EL (cell line): ENCODE results near the gene FBP2.
A peak's percentile ranks its signal among the peaks of the same experiment; 100 is the strongest.

Experiments used
- DNase-seq: peaks from one replicate; pipeline ENCODE4 v3.0.0-alpha.2; 2016

FBP2 gene

DNA sequence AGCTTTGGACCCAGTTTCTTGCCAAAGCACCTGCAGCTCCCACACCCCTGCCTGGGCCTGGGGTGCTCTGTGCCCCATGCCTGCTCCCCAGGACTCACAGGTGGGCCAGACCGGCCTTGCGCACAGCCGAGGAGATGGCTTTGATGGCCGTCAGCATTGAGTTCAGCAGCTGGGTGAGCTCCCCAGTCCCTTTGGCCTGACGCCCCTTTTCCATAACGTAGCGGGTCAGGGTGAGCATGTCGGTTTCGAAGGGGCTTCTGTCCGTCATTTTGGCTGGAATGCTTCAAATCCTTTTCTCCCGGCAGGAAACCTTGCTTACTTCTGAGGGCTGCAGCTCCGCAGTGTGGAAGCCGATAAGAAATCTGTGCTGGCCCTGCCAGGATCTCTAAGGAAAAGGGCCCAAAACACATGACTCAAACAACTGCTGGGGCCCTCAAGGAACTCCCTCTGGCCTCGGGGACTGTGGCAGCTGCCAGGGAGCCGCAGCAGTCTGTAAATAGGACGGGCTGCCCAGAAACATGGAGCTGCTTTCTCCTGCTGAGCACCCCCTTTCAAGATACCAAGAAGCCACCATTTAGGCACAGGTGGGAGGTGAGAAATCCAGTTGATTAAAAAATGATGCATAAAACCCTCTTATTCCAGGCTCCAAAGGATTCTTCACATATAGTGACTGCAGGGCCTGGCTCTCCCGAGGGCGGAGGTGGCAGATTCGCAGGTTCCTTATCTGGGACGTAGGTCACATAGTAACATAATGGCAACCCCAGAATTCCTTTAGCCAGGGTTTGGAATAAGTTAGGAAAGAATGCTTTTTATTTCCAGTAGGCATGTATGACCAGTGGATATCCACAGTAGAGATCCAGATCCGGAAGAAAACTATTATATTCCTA lies at the start of gene FBP2:
Gene FBP2 (minus strand): TSS at position 366 of the 887 bp plus-strand sequence. CDS start 98 bp downstream, at position 268.
- no peak for DNase-seq

GRCh38 chr9:94643176-94643575 lies 49.6 kb upstream of the FBP2 start:
- DNase-seq, result no peak

- DNase-seq, result no peak
Measured at GRCh38 chr9:94642501-94642900, 48.9 kb upstream of the FBP2 start.

DNA sequence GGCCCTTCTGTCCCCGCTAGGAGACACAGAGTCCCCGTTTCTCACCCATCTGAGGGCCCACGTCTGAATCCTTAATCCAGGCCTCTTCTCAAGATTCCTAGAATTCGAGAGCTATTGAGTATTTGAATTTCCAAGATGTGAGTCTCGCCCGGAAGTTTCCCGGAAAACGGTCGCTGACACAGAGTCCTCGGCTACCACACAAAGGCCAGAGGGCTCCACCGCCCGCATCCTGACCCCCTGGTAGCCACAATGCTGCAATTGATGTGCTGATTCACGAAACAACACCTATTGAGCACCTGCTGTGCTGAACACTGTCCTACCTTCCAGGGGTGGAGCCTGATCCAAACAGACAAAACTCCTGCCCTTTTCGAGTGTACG lies 46.4 kb upstream of the FBP2 start:
- no peak for DNase-seq

DNA sequence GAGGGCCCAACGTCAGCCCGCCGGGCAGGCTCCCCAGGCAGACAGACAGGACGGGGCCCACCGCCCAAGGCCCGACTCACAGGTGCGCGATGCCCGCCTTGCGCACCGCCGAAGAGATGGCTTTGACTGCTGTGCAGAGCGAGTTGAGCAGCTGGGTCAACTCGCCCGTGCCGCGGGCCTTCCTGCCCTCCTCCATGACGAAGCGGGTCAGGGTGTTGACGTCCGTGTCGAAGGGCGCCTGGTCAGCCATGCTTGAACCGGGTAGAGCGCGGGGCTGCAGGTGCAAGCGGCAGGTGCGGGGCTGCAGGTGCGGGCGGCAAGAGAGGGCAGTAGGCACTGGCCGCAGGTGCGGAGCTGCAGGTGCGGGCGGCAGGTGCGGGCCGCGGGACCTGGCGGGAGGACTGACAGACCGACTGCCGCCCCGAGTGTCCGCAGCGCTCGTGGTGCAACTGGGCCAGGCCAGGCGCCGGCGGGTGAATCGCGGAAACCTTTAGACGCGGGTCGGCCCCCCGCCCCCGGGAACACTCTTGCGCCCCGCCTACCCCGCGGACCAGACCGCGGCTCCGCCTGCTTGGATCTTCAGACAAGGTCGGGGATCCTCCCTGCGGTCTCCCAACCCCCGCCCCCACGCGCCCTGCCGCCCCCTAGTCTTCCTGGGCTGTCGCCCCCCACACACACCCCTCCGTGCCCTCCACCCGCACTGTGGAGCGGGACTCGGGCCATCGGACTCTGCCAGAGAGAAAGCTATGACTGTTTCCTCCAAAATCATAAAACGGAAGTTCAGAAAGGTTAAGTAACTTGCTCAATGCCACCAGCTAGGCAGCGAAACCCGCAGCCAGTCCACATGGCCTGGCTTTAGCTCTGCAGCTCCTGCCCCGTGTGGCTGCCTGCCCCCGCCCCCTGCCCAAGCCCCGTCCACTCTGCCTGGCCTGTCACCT lies 45.7 kb upstream of the FBP2 start, which contains the start of gene FBP1:
Gene FBP1 (minus strand): TSS at position 458 of the 938 bp plus-strand sequence. CDS start 208 bp downstream, at position 250.
- DNase-seq, result peak; percentile 28

GRCh38 chr9:94638335-94639060 lies 44.9 kb upstream of the FBP2 start:
- no peak for DNase-seq

- peak; percentile 18 for DNase-seq
Measured at GRCh38 chr9:94632737-94633136, 39.1 kb upstream of the FBP2 start.

DNA sequence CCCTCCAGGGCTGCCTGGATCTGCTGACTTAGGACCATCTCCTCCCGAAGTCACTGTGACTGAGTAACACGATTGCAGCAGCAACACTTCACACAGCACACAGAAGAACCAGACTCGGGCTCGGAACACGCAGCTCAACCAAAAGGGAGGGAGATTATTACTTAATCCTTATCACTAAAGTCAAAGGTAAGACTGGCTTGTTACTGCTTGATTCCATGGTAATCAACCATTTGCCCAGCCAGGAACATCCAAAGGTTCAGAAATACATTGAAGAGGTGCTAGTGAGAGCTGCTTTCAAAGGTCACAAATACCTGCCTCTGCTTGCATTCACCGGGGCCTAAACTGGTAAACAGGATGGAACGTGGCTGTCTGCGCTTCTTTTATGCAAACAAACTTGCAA lies 38.0 kb upstream of the FBP2 start:
- DNase-seq, result no peak

- DNase-seq, result no peak
Measured at GRCh38 chr9:94630833-94631232, 37.2 kb upstream of the FBP2 start.

GRCh38 chr9:94630281-94630680 lies 36.7 kb upstream of the FBP2 start:
- no peak for DNase-seq

GRCh38 chr9:94627287-94627686 lies 33.7 kb upstream of the FBP2 start:
- no peak for DNase-seq

- no peak for DNase-seq
Measured at GRCh38 chr9:94625835-94626234, 32.2 kb upstream of the FBP2 start.

DNA sequence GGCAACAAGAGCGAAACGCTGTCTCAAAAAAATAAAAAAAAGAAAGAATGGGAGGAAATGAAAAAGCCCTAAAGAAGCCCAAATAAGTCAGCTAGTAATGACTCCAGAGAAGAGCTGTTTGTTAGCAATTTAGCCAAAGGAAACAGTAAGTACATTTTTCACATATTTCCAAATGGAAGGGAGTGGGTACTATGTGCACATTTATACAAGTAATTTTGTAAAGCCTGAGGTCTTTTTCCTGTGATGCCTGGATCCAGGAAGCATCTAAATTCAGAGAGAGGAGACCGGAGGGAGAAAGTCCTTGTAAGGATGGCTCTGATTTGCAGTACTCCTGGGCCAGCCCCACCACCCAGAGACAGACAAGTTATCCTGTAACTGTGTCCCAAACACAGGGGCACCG lies 31.0 kb upstream of the FBP2 start:
- no peak for DNase-seq

- peak; percentile 40 for DNase-seq
Measured at GRCh38 chr9:94623253-94623652, 29.6 kb upstream of the FBP2 start.

DNA sequence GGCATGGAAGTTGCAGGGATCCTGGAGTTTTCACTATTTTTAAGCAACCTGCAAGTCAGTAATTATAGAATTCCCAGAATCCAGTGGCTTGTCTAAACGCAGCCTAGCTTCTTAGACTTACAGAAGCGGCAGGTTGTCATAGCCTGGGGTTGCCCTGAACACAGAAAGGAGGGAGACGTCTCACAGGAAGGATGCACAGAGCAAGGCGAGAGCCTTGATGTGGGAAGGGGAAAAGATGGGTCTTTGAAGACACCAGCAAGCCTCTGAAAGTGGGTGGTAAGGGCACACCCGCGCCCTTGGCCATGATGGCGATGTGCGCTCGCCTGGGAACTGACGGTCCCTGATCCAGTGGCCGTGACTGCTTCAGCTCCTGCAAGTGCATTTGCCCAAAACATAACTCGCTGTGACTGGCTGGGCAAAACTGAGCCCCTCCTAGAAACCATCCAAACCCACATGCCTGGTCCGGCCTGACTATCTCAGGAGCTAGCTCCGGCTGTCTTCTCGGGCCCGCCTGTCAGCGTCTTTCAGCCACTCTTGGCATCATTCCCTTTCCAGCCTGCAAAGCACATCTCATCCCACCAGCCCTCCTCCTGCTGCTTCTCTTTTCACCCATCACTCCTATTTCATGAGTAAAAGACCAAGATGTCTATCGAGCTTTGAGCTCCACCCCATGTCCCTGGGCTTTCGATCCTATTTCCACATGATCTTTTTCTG lies 28.6 kb upstream of the FBP2 start:
- no peak for DNase-seq

DNA sequence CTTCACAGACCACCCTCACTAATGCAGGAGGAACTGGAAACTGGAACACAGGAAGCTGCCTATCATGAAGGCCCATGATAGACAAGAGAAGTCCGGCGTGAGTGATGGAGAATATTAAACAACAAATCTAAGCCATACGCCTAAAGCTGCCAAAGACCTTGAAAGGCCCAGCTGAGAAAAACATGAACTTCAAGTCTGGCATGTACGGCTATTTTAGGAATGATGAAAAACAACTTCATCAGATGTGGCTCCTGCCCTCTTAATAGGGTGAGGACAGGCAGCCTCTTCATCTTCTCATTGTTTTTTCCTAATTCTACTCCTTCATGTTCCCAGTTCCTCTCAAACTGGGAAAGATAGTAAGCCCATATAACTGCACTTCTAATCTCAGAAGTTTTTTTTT lies 25.4 kb upstream of the FBP2 start:
- no peak for DNase-seq

GRCh38 chr9:94613003-94613402 lies 19.4 kb upstream of the FBP2 start:
- no peak for DNase-seq

DNA sequence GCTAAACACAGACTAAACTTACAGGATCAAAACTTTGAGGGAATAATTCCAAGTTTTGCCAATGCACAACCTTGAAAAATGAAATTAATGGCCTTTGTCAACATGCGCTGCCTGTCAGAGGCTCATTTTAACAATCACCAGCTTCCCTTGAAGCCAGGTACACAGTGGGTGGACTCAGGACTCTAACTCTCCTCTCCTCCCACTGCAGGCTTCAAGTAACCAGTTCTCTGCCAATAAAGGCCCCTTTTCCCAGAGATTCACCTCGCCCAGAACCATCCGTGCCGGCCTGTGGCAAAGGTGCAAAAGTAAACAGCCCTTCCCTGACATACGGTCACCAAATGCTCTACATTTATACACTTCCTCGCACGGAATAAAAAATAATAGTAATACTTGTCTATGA lies 18.4 kb upstream of the FBP2 start:
- no peak for DNase-seq

- no peak for DNase-seq
Measured at GRCh38 chr9:94611638-94612068, 18.0 kb upstream of the FBP2 start.

DNA sequence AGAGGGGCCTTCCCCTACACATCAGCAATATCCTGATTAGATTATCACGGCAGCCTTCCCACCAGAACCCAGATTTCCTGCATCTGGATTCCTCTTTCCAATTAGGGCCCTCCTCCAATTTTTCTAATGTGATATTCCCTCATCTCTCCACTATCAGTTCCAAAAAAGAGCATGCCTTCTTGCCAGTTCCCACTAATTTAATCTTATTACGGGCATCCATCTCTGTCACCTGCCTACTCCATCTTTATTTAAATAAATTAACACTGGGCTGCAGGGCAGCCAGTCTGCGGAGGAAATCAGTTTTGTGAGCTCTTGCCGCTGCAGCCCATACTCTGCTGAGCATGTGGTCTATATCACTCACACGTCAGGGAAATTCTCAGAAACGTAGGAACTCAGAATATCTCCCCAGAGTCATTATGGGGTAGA lies 16.6 kb upstream of the FBP2 start:
- no peak for DNase-seq

DNA sequence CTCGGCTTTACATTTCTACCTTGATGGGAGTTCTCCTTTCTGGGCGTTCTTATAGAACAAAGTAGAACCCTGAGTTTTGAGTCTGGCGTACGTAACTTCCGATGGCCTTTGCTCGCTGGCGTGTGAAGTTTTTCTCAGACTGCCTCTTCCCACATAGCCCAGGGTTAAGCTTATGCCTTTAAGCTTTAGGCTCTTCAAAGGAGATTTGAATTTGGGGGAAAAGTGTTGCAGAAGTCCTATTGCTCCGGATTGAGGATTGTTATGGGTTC lies 13.7 kb upstream of the FBP2 start:
- DNase-seq, result no peak

DNA sequence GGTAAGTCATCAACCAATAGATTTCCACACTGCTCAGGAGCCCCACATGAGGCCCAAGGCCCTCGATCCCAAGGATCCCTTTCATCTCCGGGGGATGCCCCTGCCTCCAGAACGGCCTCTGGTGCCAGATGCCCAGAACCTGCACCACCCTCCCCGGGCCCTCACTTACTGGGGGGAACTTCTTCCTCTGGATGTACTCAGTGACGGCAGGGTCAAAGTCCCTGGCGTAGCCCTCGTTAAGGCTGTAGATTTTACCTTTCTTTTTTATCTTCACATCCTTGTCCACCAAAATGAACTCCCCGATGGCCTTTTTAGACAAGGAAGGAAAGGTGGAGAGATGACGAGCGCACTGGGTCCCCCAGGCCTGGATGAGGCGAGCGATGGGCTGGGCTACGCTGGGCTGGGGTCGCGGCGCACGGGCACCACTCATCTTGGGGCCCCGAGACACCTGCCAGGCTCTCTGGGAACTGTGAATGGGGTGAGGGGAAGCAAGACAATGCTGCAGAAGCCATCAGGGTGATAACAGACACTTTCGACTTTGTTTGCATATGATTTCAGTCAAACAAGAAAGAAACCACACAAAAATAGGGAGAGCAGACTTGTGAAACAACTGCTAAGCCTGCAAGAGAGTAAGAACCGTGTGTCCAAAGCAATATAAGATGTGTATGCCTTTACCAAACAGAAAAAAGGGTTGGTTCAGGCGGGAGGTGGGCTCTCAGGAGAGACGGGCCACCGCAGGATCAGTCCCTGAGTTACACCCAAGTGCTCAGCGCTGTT lies 13.2 kb upstream of the FBP2 start:
- DNase-seq, result no peak
